ENCODE results near the gene JSRP1.
A peak's percentile ranks its signal among the peaks of the same experiment; 100 is the strongest.

The JSRP1 gene

GRCh38 chr19:2246801-2247361 is 9.3 kb downstream of the JSRP1 start:
- DNase-seq (ENCODE audit: low spot score) = no peak

DNA sequence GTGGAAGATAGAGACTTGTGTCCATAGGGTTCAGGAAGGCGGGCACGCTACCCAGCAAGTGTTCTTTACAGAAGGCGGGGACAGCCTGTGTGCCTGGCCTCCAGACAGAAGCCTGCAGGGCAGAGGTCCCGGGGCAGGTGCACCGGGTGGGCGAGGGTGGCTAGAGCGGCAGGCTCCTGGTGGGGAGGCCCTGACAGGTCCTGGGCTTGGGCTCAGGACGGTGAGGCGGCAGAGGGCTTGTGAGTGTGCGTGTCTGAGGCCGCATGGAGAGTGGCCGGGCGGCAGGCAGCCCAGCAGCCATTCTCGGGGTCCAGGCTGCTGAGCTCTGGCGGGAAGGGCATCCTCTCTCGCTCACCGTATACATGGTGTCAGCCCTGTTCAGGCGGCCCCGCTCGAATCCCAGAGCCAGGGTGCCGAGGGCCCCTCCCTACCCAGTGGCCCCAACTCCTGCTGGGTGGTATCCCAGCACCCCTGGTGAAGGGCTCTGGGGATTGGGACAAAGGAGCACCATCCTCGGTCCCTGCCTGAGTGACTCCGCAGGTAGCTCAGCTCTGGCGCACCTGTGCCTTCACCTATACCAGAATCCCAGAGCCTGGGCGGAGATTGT is 10.1 kb downstream of the JSRP1 start:
- no peak for DNase-seq (ENCODE audit: low spot score)

GRCh38 chr19:2245273-2245672 is 10.9 kb downstream of the JSRP1 start:
- no peak for DNase-seq (ENCODE audit: low spot score)

GRCh38 chr19:2244486-2244885 is 11.7 kb downstream of the JSRP1 start:
- DNase-seq (ENCODE audit: low spot score) = no peak

- DNase-seq (ENCODE audit: low spot score) = no peak
Measured at GRCh38 chr19:2244125-2244411, 12.1 kb downstream of the JSRP1 start.

GRCh38 chr19:2243274-2244124 is 12.7 kb downstream of the JSRP1 start:
- DNase-seq (ENCODE audit: low spot score) = no peak

- DNase-seq (ENCODE audit: low spot score) = no peak
Measured at GRCh38 chr19:2242816-2243215, 13.4 kb downstream of the JSRP1 start.

GRCh38 chr19:2242092-2242537 is 14.1 kb downstream of the JSRP1 start:
- DNase-seq (ENCODE audit: low spot score) = no peak

- no peak for DNase-seq (ENCODE audit: low spot score)
Measured at GRCh38 chr19:2240881-2241760, 15.1 kb downstream of the JSRP1 start.

GRCh38 chr19:2239771-2240770 is 16.1 kb downstream of the JSRP1 start:
- no peak for DNase-seq (ENCODE audit: low spot score)

GRCh38 chr19:2239173-2239572 is 17.0 kb downstream of the JSRP1 start:
- DNase-seq (ENCODE audit: low spot score) = no peak

DNA sequence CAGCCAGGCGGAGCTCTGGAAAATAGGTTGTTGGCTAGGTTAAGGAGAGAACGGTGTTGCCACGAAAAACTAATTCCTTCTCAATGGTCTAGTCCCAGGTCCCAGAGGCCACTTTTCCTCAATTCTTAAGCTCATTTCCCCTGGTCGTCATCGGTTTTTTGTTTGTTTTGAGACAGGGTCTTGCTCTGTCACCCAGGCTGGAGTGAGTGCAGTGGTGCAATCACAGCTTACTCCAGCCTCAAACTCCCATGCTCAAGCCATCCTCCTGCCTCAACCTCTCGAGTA is 18.4 kb downstream of the JSRP1 start:
- no peak for DNase-seq (ENCODE audit: low spot score)

DNA sequence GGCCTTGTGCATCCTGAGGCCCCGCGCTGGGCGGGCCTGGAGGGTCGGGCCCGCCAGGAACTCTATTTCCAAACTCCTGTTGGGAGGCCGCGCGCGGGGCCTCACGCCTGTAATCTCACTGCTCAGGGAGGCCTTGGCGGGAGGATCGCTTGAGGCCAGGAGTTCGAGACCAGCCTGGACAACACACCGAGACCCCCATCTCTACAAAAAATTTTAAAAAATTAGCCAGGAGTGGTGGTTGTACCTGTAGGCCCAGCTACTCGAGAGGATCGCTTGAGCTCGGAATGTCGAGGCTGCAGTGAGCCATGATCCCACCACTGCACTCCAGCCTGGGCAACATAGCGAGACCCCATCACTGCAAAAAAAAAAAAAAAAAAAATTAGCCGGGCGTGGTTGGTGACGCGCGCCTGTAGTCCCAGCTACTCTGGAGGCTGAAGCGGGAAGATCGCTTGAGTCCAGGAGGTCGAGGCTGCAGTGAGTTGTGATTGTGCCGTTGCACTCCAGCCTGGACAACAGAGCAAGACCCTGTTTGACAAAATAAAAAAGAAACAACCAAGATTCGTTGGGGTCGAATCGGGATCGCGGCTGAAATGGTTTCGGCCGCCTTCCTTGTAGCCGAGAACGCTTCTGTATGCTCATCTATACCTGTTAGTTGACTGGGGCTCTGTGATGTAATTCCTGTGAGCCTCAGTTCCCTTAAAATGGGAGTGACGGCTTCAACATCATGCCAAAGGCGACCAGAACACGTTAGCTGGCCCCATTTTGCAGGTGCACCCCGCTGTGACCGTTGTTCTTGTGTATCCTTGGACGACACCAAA is 19.0 kb downstream of the JSRP1 start:
- DNase-seq (ENCODE audit: low spot score) = no peak

GRCh38 chr19:2236314-2237050 is 19.7 kb downstream of the JSRP1 start, which contains the start of the genes PLEKHJ1 and SF3A2:
Gene PLEKHJ1, minus strand, starts transcription at chr19:2236329. Its CDS starts 81 bp downstream, at chr19:2236248.
Gene SF3A2, plus strand, starts transcription at chr19:2236824. Its CDS starts 6,595 bp downstream, at chr19:2243419.
- DNase-seq (ENCODE audit: low spot score) = peak; percentile 99

DNA sequence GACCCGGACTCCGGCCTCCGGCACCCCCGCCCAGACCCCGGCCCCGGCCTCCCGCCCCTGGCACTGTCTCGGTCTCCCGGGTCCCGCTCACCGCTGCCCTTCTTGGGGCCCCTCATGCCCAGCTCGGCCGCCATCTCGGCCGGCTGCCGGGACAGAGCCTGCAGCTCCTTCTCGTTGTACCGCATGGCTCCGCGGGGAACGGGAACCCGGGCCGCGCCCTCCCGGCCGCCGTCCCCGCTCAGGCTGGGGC is 20.2 kb downstream of the JSRP1 start:
- DNase-seq (ENCODE audit: low spot score) = no peak

- no peak for DNase-seq (ENCODE audit: low spot score)
Measured at GRCh38 chr19:2235381-2236063, 20.7 kb downstream of the JSRP1 start.

DNA sequence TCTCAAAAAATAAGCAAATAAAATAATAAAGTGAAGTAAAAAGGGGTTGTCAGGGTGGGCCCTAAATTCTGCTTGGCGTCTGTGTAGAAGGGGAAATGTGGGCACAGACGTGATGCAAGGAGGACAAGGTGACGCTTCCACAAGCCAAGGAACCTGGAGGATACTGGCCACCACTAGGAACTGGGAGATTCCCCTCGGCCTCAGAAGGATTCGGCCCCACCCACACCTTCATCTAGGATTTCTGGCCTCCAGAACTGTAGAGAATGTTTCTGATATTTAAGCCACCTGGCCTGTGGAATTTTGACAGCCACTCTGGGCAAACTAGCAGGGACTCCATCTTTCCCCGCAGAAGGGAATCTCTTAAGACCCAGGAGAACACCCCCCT is 21.2 kb downstream of the JSRP1 start:
- no peak for DNase-seq (ENCODE audit: low spot score)

DNA sequence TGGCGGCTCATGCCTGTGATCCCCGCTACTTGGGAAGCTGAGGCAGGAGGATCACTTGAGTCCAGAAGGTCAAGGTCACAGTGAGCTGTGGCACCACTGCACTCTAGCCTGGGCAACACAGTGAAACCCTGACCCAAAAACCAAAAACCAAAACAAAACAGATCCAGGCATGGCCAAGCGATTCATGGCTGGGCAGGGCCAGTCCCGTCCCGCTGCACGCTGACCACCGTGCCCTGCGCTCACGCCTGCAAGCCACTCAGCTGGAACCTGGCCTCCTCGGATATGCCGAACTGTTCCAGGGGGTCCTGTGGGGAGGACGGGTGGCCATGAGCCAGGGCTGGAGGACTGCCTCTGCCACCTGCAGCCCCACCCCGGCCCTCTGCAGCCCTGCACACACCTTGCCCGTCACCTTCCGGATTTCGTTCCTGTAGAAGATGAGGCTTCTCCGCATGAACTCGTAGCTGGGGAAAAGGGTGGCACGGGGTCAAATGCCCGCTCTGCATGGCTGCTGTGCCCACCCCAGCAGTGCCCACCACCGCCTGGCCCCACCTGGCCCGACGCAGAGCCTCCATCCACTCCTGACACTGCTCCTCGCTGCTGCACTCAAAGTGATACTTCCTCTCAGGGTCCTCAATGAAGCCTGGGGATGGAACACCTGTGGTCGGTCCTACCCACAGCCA is 22.5 kb downstream of the JSRP1 start:
- DNase-seq (ENCODE audit: low spot score) = no peak
